Peyer's patch (tissue), 4 donors: Measurements from ENCODE around the gene NDUFA13.

Experiments
- POLR2A ChIP-seq, 2 donors: fragments of 450-650 bp; IDR thresholded peaks; one replicate each; pipeline ENCODE4 v1.5.1; 2017; ENCODE audit warnings: antibody characterized with exemption in 2 of 2, mild to moderate bottlenecking in 2 of 2, moderate library complexity in 2 of 2
- TF ChIP-seq, protein P1 (sequence below), 6 experiments: fragments of 450-650 bp in 4 of 6; fragments of 200-600 bp in 2 of 6; sonication (generic) in 1 of 6; IDR thresholded peaks; one replicate each; pipeline ENCODE4 v1.5.1; 2017 to 2019; ENCODE audit warnings: antibody characterized with exemption in 6 of 6, mild to moderate bottlenecking in 3 of 6, moderate library complexity in 1 of 6

DNA sequence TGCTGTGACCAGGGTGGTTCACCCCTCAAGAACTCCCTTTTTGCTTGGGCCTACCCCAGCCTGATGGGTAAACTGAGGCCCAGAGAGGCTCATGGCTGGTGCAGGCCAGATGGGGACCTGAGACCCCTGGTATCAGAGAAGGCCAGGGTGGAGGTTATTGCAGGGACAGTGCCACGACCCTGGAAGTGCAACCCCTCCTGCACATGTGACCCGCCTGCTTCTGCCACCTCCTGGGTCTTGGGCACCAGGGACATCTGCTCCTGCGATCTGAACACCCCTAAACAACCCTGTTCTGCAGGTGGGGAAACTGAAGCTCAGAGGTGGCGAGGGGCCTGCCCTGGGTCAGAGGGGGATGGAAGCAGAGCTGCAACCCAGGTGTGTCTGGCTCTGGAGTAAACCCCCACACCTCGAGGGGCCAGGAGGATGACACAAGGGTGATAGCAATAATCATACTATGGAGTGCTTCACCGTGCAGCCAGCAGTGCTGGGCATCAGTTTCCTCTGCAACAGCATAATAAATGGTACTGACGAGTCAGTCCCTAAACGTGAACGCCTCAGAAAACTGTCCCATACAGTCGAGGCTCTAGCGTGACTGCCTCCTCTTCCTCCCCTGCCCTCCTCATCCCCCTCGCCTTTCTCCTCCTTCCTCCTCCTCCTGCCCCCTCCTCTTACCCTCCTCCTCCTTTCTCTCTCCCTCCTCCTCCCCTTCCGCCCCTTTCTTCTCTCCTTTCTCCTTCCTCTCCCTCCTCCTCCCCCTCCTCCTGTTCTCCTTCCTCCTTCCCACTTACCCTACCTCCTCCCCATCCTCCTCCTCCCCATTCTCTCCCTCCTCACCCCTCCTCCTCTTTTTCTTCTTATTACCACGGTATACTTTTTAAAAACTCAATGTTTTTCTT is 17.0 kb downstream of the NDUFA13 start:
- TF ChIP-seq, protein P1, sequence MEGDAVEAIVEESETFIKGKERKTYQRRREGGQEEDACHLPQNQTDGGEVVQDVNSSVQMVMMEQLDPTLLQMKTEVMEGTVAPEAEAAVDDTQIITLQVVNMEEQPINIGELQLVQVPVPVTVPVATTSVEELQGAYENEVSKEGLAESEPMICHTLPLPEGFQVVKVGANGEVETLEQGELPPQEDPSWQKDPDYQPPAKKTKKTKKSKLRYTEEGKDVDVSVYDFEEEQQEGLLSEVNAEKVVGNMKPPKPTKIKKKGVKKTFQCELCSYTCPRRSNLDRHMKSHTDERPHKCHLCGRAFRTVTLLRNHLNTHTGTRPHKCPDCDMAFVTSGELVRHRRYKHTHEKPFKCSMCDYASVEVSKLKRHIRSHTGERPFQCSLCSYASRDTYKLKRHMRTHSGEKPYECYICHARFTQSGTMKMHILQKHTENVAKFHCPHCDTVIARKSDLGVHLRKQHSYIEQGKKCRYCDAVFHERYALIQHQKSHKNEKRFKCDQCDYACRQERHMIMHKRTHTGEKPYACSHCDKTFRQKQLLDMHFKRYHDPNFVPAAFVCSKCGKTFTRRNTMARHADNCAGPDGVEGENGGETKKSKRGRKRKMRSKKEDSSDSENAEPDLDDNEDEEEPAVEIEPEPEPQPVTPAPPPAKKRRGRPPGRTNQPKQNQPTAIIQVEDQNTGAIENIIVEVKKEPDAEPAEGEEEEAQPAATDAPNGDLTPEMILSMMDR (IDR thresholded peaks at IDR 0.05), result no peak
- TF ChIP-seq POLR2A (IDR thresholded peaks at IDR 0.05), result no peak
